ENCODE results near the gene ACADM. TPM values are rescaled to one million over a fixed set of nuclear protein-coding genes. Genes with fewer than 3 reads are reported as not detected.
"Not testable (repeated sequence)": the region's sequence is repeated elsewhere in the genome, so short reads cannot be mapped to it uniquely, and the experiment has no call there.

The ACADM gene
- total RNA-seq, 1 donor from 2014 or later, result 33.5 TPM

DNA sequence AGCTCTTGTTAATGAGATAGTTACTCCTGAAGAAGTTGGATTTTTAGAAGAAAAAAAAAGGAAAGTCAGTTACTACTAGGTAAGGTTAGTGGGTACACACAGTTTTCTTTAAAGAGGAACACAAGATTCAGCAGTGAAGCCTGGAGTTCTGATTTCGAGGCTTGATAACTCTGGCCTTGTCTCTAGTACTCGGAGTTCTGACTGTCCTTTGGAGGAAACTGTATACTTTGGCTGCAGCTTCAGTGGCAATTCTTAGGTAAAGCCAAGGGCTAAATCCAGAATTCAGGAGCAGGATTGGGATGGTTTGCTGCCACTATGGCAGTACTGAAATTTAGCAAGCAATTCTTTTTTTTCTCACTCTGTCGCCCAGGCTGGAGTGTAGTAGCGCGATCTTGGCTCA is 9.2 kb downstream of the ACADM start:
- intact Hi-C loops (cut with micrococcal nuclease), result no loop called here

DNA sequence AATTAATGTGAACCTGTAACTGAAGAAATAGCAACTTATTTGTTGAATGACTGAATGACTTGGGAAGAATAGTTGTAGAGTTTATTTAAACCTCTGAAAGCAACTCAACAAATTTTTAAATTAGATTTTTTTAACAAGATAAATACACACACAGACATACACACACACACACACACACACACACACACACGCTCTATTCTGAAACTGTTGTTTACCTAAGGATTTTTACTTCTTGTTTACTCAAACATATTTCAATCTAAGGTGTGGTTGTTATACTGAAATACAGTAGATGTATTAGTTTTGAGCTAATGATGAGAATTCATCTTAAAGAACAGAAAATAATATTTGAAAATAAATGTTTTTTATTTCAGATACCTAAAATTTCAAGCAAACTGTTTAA is 11.5 kb downstream of the ACADM start:
- intact Hi-C loops (cut with micrococcal nuclease), result no loop called here

DNA sequence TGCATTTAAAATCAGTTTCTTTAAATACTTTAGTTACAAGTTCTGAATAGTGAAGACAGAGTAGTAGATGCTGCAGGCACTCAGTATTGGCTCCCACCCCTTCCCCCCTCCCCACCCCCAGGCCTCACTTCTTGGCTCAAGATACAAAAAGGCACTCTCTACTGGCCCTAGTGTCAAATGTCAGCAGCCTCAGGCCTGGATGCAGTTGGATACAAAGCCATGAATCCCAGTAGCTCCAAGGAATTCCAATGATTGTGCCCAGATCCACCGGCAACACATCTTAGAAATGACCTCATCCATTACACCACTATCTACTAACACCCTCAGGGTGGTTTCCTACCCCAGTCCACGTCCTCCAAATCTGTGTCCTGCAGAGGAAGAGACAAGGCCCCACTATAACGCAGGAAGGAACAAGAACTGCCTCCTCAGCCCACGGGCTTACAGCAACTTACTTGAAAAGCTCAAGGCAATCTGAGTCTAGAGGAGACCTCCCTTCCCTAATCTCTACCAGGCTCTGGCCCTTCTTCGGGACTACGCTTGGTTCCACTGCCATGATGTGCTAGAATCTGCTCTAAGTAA is 17.6 kb downstream of the ACADM start:
- intact Hi-C loops (cut with micrococcal nuclease), result no loop called here

DNA sequence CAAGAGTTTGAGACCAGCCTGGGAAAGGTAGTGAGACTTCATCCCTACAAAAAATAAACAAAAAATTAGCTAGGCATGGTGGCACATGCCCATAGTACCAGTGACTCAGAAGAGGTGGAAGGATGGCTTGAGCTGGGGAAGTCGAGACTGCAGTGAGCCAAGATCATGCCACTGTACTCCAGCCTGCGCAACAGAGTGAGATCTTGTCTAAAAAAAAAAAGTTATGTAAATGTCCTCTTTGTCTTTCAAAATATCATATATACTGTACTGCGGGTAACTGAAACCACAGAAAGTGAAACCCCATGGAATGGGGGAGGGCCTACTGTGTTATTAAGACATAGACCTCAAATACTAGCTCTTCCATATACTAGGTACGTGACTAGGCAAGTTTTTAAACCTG is 20.8 kb downstream of the ACADM start:
- intact Hi-C loops (cut with micrococcal nuclease), result no loop called here

DNA sequence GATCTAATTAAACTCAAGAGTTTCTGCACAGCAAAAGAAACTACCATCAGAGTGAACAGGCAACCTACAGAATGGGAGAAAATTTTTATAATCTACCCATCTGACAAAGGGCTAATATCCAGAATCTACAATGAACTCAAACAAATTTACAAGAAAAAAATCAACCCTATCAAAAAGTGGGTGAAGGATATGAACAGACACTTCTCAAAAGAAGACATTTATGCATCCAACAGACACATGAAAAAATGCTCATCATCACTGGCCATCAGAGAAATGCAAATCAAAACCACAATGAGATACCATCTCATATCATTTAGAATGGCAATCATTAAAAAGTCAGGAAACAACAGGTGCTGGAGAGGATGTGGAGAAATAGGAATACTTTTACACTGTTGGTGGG is 32.7 kb downstream of the ACADM start:
- intact Hi-C loops (cut with micrococcal nuclease), result not testable (repeated sequence)

DNA sequence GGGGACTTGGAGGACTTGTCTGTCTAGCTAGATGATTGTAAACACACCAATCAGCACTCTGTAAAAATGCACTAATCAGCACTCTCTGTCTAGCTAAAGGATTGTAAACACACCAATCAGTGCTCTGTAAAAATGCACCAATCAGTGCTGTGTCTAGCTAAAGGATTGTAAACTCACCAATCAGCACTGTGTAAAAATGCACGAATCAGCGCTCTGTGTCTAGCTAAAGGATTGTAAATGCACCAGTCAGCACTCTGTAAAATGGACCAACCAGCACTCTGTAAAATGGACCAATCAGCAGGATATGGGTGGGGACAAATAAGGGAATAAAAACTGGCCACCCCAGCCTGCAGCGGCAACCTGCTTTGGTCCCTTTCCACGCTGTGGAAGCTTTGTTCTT is 34.0 kb downstream of the ACADM start:
- intact Hi-C loops (cut with micrococcal nuclease), result not testable (repeated sequence)

DNA sequence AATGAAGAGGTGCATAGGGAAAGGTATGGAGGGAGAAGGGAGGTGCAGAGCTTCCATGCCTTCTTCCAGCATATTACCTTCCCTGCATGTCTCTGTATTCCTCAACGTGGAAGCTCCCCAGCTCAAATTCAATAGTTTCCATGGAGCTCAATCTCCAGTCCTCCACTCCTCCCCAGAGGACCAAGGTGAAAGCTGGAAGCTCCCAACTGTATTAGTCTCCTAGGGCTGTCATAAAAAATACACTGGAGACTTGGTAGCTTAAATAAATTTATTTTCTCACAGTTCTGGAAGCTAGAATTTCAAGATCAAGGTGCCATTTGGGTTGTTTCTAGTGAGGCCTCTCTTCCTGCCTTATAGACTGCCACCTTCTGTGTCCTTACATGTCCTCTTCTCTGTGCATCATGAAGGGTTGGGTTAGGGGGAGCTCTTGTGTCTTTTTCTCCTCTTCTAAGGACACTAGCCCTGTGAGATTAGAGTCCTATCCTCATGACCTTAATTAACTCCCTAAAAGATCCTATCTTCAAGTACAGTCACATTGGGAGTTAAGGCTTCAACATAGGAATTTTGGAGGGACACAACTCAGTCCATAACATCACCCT is 39.6 kb downstream of the ACADM start:
- intact Hi-C loops (cut with micrococcal nuclease), result loop anchor here (5.0 kb wide), 1 partner anchor 933 kb away; no protein-coding TSS in a partner anchor

DNA sequence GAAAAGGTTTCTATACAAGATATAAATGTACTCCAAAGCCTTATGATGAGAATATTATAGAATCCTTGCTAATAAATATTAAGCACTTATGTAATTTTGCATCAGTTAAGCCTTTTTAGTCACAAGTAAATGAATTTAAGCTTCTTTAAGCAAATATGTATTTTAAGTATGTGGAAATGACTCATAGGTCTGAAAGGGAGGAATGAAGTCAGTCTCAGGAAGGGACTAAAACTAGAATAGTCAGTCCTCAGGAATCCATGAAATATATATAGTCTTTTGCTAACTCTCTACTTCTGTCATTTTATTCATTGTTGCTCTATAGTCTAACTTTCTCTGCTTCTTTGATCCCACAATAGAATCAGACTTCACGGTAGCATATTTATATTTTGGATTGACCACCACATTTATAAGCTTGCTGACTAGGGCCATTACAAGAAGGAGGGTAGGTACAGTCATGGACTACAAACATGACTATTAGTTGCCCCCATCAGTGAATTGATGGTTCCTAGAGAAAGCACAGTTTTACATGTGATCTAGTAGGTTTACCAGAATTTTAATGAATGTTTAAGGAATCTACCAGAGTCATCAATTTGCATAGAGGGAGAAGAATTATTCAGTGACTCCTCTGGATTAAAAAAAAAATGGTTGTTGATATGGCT is 41.3 kb downstream of the ACADM start:
- intact Hi-C loops (cut with micrococcal nuclease), result no loop called here

DNA sequence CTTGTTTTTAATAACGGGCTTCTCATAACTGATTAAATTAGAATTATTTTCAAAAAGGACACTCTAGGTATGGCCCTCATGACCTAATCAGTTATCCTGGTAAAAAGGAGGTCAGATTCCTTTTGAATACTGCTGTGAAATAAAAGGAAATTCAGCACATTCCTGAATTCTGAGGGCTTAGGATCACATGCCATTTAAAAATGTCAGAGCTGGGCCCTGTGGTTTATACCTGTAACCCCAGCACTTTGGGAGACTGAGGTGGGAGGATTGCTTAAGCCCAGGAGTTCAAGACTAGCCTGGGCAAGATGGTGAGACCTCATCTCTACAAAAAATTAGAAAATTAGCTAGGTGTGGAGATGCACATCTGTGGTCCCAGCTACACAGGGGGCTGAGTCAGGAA is 43.5 kb downstream of the ACADM start:
- intact Hi-C loops (cut with micrococcal nuclease), result no loop called here

DNA sequence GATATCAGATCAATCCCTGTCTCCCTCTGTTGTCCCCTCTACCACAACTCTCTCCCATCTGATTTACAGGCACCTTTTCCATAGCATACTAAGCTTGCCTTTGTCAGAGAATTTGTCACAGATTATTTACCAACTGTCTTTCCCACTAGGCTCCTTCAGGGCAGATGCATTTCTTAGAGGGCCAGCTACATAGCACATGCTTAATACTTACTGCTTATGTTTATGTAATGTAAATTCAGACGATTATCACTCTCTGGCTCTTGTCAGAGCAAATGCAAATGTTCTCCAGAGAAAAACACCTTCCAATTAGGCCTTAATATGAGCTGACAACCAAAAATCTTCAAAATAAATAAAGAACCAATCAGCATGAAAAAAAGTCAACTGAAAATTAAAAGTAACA is 46.3 kb downstream of the ACADM start:
- intact Hi-C loops (cut with micrococcal nuclease), result no loop called here

DNA sequence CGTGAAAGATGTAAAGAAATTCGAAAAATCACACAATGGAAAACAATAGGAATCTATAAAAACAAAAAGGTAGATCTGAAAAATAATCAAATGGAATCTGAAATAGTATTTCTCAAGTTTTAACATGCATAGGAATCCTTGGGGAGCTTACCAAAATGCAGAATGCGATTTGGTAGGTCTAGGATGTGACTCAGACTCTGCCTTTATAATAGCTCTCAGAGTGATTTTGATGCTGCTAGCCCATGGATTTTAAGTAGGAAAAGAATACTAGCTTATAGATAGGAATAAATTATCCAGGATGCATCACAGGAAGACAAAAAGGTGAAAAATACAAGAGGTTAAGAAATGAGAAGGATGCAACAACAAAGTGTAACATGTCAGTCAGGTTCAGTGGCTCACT is 47.5 kb downstream of the ACADM start:
- intact Hi-C loops (cut with micrococcal nuclease), result no loop called here

DNA sequence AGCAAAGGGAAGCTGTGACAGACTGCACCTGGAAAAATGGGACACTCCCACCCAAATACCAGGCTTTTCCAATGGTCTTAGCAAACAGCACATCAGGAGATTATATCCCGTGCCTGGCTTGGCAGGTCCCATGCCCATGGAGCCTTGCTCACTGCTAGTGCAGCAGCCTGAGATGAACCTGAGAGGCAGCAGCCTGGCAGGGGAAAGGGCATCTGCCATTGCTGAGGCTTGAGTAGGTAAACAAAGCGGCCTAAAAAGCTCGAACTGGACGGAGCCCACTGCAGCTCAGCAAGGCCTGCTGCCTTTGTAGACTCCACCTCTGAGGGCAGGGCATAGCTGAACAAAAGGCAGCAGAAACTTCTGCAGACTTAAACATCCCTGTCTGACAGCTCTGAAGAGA is 53.3 kb downstream of the ACADM start:
- intact Hi-C loops (cut with micrococcal nuclease), result not testable (repeated sequence)

DNA sequence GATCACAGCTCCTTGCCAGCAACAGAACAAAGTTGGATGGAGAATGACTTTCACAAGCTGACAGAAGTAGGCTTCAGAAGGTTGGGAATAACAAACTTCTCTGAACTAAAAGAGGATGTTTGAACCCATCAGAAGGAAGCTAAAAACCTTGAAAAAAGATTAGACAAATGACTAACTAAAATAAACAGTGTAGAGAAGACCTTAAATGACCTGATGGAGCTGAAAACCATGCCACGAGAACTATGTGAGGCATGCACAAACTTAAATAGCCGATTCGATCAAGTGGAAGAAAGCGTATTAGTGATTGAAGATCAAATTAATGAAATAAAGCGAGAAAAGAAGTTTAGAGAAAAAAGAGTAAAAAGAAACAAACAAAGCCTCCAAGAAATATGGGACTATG is 54.2 kb downstream of the ACADM start:
- intact Hi-C loops (cut with micrococcal nuclease), result not testable (repeated sequence)

DNA sequence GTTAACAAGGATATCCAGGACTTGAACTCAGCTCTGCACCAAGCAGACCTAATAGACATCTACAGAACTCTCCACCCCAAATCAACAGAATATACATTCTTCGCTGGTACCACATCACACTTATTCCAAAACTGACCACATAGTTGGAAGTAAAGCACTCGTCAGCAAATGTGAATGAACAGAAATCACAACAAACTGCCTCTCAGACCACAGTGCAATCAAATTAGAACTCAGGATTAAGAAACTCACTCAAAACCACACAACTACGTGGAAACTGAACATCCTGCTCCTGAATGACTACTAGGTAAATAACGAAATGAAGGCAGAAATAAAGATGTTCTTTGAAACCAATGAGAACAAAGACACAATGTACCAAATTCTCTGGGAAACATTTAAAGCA is 55.7 kb downstream of the ACADM start:
- intact Hi-C loops (cut with micrococcal nuclease), result loop anchor here (10.0 kb wide), 1 partner anchor 485 kb away; no protein-coding TSS in a partner anchor

DNA sequence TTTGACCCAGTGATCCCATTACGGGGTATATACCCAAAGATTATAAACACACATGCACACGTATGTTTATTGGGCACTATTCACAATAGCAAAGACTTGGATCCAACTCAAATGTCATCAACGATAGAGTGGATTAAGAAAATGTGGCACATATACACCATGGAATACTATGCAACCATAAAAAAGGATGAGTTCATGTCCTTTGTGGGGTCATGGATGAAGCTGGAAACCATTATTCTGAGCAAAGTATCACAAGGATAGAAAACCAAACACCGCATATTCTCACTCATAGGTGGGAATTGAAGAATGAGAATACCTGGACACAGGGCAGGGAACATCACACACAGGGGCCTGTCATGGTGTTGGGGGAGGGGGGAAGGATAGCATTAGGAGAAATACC is 59.4 kb downstream of the ACADM start:
- intact Hi-C loops (cut with micrococcal nuclease), result loop anchor here (10.0 kb wide), 1 partner anchor 481 kb away; no protein-coding TSS in a partner anchor

DNA sequence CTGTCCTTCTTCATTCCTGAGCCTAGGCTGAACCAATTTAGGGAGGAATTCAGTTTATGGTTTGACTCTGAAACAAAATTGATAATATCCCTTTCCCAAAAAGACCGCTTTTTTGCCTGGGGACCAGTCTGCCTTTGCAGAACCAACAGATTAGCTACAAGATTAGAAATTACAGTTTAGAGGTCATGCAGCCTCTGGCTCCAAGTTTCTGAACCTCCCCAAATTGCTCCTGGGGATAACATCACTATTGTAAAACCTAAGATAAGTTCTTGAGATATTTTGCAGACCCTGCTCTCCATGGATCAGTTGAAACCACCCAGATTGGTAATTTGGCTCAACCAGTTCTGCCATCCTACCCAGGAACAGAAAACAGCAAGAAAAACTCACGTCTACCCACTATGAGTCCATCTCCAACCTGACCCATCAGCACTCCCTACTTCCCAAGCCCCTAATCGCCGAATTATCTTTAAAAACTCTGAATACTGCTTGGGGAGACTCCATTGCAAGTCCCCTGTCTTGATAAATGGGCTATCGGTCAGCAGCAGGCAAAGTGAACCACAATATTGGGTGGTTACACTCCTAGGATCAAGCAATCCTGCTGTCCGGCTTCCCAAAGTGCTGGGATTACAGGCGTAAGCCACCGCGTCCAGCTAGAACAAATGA is 60.9 kb downstream of the ACADM start:
- intact Hi-C loops (cut with micrococcal nuclease), result loop anchor here (10.0 kb wide), 1 partner anchor 479 kb away; no protein-coding TSS in a partner anchor

DNA sequence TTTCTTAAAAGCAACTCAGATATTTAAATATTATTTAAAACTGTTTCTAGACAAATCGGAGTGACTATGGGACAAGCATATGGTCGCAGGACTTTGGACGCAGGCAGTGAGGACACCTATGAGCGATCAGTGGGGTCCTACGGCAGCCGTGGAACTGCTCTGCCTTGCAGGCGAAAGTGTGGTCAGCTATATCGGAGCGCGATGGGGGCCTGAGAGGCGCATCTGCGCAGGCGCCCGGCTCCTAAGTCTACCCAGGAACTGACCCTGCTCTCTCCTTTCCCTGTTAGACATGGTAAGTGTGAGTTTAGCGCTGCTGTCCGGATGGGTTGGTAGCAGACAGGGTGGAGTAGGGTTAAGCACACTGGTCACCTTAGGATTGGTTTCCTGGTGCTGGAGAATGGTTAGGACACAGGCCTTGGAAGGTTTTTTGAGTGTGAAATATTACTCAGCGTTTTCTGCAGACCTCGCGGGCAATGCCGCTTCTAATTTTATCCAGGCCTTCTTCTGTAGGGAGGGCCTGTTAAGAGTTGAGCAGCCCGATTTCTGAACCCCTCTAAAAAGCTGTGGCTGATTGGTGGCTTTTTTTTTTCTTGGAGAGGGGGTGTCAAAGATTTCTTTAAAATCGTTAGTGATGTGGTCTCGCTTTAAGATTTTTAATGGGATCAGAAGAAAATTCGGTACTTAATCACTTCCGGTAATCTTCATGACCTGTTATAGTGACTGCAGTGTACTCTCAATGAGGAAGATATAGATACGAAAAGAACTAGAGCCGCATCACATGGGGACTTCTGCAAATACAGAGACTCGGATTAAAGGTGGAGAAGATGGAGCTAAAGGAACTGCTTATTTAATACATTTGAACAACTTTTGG is 61.7 kb downstream of the ACADM start, which contains the start of gene RABGGTB:
Gene RABGGTB (plus strand): TSS at position 274 of the 871 bp plus-strand sequence. CDS start 16 bp downstream, at position 290.
- intact Hi-C loops (cut with micrococcal nuclease), result loop anchor here (1.0 to 10.0 kb wide), 9 partner anchors 62 to 1993 kb away; partner anchors contain the start of genes ACADM, CRYZ, FPGT and LRRIQ3

DNA sequence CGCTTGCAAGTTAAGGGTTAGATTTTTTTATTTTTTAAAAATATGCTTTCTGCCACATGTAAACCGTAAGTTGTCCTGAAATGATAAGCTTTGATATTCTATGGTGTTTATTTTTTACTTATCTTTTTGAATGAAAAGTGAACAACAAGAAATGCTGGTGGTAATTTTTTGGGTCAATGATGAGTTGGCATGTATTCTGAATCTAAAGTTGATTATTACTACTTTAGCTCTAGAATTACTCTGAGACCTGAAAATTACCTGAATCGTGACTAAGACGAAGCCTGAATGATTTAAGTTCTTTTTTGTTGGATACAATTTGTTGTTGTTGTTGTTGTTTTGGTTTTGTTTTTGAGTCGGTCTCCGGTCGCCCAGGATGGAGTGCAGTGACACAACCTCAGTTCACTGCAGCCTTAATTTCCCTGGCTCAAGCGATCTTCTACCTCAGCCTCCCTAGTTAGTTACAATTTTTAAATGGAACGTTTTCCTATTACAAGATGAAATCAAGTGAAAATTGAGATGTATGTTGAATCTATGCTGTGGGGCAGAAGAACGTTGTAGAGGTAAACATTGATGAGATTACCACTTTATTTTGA is 62.5 kb downstream of the ACADM start:
- intact Hi-C loops (cut with micrococcal nuclease), result loop anchor here (1.0 to 10.0 kb wide), 9 partner anchors 63 to 1992 kb away; partner anchors contain the start of genes ACADM, CRYZ, FPGT and LRRIQ3

DNA sequence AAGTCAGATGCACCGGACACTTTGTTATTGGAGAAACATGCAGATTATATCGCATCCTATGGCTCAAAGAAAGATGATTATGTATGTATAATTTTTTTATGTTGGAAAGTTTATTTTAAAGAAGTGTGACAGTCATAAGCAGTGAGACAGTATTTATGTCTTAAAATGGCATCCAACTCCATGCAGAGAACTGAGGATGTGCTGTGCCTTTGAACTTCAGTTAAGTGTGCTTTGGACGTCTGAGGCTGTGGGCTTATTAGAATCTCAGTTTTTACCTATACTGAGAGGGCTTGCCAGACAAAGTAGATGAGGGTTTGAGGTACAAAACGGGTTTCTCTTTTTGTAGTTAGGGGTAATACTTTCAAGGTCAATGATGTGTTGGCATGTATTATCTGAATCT is 63.0 kb downstream of the ACADM start:
- intact Hi-C loops (cut with micrococcal nuclease), result loop anchor here (2.0 to 10.0 kb wide), 3 partner anchors 477 to 1991 kb away; partner anchors contain the start of genes FPGT, LRRIQ3 and MIGA1

DNA sequence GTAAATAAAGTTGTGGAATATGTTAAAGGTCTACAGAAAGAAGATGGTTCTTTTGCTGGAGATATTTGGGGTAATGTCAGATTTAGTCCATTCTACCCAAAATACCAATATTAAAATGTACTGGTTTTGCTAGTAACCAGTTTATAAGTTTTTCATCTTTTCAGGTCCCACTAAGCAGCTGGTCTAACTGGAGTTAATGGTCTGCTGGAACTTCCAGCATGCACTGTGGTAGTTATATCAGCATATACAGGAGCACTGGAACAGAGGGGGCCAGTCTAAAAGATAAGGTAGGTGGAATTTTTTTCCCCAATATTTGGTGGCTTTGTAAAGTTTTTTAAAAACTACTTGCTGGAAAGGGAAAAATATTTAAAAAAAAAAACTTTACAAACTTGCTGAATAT is 65.5 kb downstream of the ACADM start:
- intact Hi-C loops (cut with micrococcal nuclease), result loop anchor here (10.0 kb wide), 1 partner anchor 475 kb away; no protein-coding TSS in a partner anchor

Measured in T-helper 1 cell treated with Interleukin-12 subunit alpha and Interleukin-12 subunit beta and Interleukin-4 antibody, amounts not matched to agents 30 ng/mL and 1 ng/mL, for 36 hours (primary cell).